Measurements from ENCODE around the gene TRMT10B.

Gene TRMT10B, protein sequence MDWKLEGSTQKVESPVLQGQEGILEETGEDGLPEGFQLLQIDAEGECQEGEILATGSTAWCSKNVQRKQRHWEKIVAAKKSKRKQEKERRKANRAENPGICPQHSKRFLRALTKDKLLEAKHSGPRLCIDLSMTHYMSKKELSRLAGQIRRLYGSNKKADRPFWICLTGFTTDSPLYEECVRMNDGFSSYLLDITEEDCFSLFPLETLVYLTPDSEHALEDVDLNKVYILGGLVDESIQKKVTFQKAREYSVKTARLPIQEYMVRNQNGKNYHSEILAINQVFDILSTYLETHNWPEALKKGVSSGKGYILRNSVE

GRCh38 chr9:37753489-37754190 is at the start of gene TRMT10B:
TRMT10B (plus strand) TSS chr9:37753805; CDS start chr9:37761932, 8,127 bp downstream.
- no peak for DNase-seq

GRCh38 chr9:37705787-37706186 is 47.8 kb upstream of the TRMT10B start:
- DNase-seq: no peak

GRCh38 chr9:37706290-37706689 is 47.3 kb upstream of the TRMT10B start:
- DNase-seq: no peak

DNA sequence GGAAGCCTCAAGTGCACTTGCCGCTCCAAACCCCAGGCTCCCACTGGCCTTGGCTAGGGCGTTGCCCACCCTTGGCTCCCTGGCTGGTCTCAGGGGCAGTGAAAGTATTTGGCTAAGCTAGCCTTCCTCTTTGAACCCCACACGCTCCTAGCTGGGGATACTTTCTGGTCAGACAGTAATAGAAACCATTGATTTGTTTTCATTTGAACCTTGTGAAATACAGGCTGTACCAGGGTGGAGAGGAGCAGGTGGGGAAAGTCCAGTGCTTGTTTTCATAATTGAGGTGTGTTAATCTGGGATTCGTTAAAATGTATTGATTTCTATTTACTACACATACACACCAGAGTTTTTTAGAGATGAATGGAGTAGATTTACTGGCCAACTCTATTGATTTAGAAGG is 45.9 kb upstream of the TRMT10B start:
- no peak for DNase-seq

- DNase-seq: no peak
Measured at GRCh38 chr9:37710046-37710445, 43.6 kb upstream of the TRMT10B start.

GRCh38 chr9:37715260-37715659 is 38.3 kb upstream of the TRMT10B start:
- DNase-seq: no peak

DNA sequence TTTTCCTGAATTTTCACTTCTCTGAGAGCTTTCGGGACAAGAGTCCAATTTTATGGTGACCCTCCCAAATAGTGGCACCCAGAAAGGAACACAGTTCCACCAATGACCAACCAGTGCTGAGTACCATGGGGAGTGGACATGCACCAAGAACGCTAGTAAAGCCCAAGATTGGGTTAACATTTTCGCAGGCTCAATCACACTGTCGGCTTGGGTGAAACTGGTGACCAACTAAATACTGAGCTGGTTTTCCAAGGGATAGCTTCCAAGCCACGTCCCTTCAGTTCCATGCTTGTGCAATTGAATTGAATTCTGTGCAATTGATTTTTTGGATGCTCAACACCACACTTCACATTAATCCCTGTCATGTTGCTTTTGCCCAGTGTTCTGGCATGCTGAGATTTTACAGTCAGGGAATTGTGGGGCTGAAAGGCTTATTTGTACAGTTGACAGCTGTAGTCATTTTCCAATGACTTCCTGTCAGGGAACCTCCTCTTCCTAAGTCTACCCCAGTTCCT is 37.6 kb upstream of the TRMT10B start:
- no peak for DNase-seq

- no peak for DNase-seq
Measured at GRCh38 chr9:37719526-37719925, 34.1 kb upstream of the TRMT10B start.

GRCh38 chr9:37727013-37727412 is 26.6 kb upstream of the TRMT10B start:
- no peak for DNase-seq

- DNase-seq: no peak
Measured at GRCh38 chr9:37729499-37729898, 24.1 kb upstream of the TRMT10B start.

DNA sequence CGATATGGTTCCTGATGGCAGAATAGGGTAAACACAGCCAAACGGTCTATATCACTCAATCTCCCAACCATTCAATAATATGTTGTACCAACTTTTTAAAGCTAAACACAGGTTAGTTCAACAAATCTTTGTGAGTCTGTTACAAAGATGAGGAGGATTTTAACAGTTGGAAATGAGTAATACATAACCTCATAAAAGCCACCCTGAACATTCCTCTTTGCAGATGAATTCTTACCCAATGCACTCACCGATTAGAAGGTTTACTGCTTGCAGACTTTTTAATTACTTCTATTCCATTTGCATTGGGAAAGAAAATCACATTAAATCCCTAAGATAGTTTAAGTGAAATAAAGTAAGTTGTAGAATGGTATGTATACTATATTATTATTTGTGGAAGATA is 23.3 kb upstream of the TRMT10B start:
- no peak for DNase-seq

DNA sequence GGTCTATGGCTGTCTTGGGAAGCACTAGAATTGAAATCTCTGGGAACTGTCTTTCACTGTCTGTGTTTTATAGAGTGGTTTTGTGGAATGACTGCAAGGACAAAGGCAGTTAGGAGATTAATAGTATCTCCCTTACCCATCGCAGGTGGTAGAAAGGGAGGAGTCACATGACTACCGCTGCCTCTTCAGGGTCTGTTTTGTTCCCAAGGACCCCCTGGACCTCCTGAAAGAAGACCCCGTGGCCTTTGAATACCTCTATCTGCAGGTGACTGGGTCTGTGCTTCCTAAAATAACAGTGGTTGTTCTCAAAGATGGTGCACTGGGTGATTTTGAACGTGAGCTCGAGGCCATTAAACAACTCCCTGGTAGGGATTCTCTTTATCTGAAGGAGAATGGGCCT is 22.8 kb upstream of the TRMT10B start:
- DNase-seq: no peak

- no peak for DNase-seq
Measured at GRCh38 chr9:37732086-37732741, 21.4 kb upstream of the TRMT10B start.

GRCh38 chr9:37732952-37733351 is 20.7 kb upstream of the TRMT10B start:
- no peak for DNase-seq

- no peak for DNase-seq
Measured at GRCh38 chr9:37739222-37739621, 14.4 kb upstream of the TRMT10B start.

DNA sequence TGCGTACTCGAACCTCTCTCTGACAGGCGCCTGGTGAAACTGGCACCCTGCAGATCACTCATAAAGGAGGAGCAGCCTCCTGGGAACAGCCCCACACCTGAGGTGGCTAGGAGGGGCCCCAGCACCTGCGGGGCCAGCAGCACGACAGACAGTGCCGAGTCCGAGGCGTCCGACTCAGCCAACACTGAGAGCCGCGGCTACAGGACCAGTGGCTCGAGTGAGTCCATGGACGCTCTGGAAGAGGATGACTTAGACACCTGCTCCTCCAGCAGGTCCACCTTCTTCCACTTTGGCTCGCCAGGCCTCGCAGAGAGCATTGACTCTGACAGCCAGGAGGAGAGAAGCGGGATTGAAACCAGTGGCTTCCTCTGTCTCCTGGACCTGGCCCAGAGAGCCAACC is 13.5 kb upstream of the TRMT10B start:
- no peak for DNase-seq

- no peak for DNase-seq
Measured at GRCh38 chr9:37740631-37741328, 12.8 kb upstream of the TRMT10B start.

- DNase-seq: no peak
Measured at GRCh38 chr9:37745970-37746369, 7.6 kb upstream of the TRMT10B start.

GRCh38 chr9:37746448-37747270 is 6.9 kb upstream of the TRMT10B start:
- no peak for DNase-seq

- no peak for DNase-seq
Measured at GRCh38 chr9:37747271-37747753, 6.3 kb upstream of the TRMT10B start.

DNA sequence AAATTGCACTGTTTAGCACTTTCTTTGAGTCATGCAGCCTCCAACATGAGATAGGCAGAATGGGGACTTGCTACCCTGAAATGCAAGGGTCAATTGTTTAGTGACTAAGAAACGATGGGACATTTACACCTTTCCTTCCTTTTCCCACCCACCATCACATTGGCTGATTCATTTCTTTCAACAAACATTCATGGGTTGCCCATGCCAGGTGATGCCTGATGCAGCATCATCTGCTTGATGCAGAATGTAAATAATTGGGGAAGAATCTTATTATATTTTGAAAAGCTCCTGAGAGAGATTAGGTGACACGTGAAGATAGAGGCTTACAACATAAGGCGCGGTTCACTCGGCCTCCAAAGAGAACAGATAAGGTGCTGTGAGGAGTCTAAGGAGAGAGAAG is 4.5 kb upstream of the TRMT10B start:
- DNase-seq: no peak

GRCh38 chr9:37751186-37751585 is 2.4 kb upstream of the TRMT10B start:
- no peak for DNase-seq
